Measurements from ENCODE around the gene CDC25C.
"Not testable (repeated sequence)": the region's sequence is repeated elsewhere in the genome, so short reads cannot be mapped to it uniquely, and the experiment has no call there.

Gene CDC25C

GRCh38 chr5:138274189-138274853 is 57.3 kb downstream of the CDC25C start, which contains the start of gene GFRA3:
Gene GFRA3, minus strand, starts transcription at chr5:138274621. Its CDS starts 197 bp downstream, at chr5:138274424.
- DNase-seq, result no peak

GRCh38 chr5:138273834-138274188 is 57.8 kb downstream of the CDC25C start:
- no peak for DNase-seq

GRCh38 chr5:138272681-138273080 is 58.9 kb downstream of the CDC25C start:
- no peak for DNase-seq

DNA sequence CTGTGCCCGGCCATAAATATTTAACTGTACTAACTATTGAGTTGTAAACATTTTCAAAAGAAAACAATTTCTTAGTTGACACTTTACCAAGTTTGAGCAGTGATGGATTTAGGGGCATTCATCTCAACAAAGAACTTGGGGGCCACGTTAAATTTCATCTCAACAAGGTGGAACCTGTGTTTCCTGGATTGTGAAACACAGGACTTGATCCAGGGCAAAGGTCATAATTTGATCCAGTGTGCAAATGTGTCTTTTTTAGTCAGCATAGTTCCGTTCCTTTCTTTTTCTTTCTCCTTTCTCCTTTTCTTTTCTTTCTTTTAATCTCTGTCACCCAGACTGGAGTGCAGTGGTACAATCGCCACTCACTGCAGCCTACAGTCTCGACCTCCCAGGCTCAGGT is 60.3 kb downstream of the CDC25C start:
- DNase-seq, result no peak

GRCh38 chr5:138264183-138264582 is 67.4 kb downstream of the CDC25C start:
- no peak for DNase-seq

- no peak for DNase-seq
Observed at GRCh38 chr5:138263581-138263980, 68.0 kb downstream of the CDC25C start.

GRCh38 chr5:138258704-138259292 is 72.8 kb downstream of the CDC25C start:
- no peak for DNase-seq

GRCh38 chr5:138257583-138257982 is 74.0 kb downstream of the CDC25C start:
- DNase-seq, result no peak

- DNase-seq, result no peak
Observed at GRCh38 chr5:138252944-138253343, 78.7 kb downstream of the CDC25C start.

GRCh38 chr5:138247800-138248199 is 83.8 kb downstream of the CDC25C start:
- not testable (repeated sequence) for DNase-seq

DNA sequence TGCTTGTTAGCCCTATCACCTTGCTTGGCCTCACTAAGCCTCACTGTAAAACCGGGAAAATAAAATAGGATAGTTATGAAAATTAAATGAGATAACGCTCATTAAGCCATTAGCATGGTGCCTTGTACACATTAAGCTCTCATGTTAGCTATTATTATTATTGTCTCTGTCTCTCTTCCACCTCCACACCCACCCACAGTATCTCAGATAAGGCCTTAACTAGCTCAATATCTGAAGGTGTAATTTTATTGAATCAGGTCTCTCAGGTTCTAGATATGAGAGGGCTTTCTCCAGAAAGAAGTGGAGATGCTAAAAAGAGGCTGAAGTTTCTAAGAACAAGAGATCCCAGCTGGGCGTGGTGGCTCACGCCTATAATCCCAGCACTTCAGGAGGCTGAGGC is 84.8 kb downstream of the CDC25C start:
- no peak for DNase-seq

DNA sequence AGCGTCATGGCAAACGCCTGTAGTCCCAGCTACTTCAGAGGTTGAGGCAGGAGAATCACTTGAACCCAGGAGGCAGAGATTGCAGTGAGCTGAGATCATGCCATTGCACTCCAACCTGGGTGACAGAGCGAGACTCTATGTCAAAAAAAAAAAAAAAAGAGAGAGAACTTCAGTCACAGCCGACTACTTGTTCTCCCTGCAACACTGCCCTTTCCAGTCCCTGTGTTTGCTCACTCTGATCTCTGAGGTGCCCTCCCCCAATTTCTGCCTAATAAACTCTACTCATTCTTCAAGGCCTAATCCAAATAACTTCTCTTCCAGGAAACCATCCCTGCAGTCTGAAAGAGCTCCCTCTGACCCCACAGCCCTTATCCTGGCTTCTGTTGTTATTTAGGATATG is 85.3 kb downstream of the CDC25C start:
- DNase-seq, result no peak

- no peak for DNase-seq
Observed at GRCh38 chr5:138245717-138246116, 85.9 kb downstream of the CDC25C start.

- DNase-seq, result no peak
Observed at GRCh38 chr5:138243794-138244193, 87.8 kb downstream of the CDC25C start.

DNA sequence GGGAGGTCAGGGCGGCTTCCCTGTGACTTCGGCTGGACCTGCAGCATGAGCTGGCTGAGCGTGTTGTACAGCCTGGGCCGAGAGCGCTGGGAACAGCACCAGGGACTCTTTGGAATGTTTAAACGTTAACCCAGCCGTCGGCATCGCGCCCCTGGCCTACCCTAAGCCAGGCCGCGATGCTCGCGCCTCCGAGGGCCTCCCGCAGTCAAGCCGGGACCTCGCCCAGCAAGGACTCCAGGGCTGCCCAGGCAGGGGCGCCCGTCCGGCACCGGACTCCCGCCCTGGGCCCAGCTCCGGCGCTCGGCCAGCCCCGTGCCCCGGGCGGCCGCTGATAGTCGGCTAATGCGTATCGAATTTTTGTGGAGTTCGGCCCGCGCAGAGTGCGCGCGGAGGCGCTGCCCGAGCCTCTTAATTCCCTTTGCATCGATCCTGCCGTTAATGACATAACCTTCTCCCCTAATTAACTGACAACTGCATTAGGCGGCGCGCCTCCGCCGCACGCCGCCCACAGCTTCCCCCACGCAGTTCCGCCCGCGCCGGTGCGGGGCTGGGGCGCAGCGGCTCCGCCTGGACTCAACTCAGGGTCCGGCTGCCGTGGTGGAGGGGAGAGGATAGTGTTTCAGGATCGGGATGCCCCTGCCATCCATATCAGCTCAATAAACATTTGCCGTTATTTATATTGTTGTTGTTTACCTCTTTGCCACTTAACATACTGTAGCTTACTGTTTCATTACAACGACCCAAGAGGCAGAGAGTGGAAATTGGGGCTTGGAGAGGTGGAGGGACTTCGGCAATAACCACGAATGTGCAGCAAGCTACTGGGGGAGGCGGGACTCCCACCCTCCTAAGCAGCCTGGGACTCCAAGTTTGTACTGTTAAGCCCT is 89.7 kb downstream of the CDC25C start:
- DNase-seq, result no peak

GRCh38 chr5:138240650-138241385 is 90.8 kb downstream of the CDC25C start:
- no peak for DNase-seq

GRCh38 chr5:138238034-138238433 is 93.6 kb downstream of the CDC25C start:
- DNase-seq, result no peak

All from activated effector memory CD4-positive, alpha-beta T cell treated with Interleukin-2 at 50 U/mL for 16 hours (primary cell).